ENCODE results near the gene PDCD4.

- no peak for TF ChIP-seq EZH2 (IDR thresholded peaks at IDR 0.05; ENCODE audit: insufficient read depth, low read length)
- TF ChIP-seq, protein P1, sequence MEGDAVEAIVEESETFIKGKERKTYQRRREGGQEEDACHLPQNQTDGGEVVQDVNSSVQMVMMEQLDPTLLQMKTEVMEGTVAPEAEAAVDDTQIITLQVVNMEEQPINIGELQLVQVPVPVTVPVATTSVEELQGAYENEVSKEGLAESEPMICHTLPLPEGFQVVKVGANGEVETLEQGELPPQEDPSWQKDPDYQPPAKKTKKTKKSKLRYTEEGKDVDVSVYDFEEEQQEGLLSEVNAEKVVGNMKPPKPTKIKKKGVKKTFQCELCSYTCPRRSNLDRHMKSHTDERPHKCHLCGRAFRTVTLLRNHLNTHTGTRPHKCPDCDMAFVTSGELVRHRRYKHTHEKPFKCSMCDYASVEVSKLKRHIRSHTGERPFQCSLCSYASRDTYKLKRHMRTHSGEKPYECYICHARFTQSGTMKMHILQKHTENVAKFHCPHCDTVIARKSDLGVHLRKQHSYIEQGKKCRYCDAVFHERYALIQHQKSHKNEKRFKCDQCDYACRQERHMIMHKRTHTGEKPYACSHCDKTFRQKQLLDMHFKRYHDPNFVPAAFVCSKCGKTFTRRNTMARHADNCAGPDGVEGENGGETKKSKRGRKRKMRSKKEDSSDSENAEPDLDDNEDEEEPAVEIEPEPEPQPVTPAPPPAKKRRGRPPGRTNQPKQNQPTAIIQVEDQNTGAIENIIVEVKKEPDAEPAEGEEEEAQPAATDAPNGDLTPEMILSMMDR (IDR thresholded peaks at IDR 0.05; ENCODE audit: insufficient read depth, low read depth, low read length), result no peak
Observed at GRCh38 chr10:110939419-110939818, 67.7 kb downstream of the PDCD4 start.

Data from astrocyte (in vitro differentiated cells and primary cell).